A549 (cell line): ENCODE data around the gene RUNX2.

ENCODE experiments used
- NR3C1 ChIP-seq: fragments of >200 bp; sonication (Bioruptor Twin); formaldehyde crosslinking; IDR thresholded peaks from 3 replicates; pipeline ENCODE4 v1.6.1; 2017
- POLR2A ChIP-seq: IDR thresholded peaks from 2 replicates; pipeline ENCODE4 v1.6.1; 2012; ENCODE audit warnings: mild to moderate bottlenecking, low read length
- TF ChIP-seq, protein P1 (sequence below): fragments of >200 bp; sonication (Bioruptor Twin); formaldehyde crosslinking; IDR thresholded peaks from 3 replicates; pipeline ENCODE4 v1.5.1; 2016

- TF ChIP-seq POLR2A (no peak), NR3C1 (no peak)
- TF ChIP-seq, protein P1, sequence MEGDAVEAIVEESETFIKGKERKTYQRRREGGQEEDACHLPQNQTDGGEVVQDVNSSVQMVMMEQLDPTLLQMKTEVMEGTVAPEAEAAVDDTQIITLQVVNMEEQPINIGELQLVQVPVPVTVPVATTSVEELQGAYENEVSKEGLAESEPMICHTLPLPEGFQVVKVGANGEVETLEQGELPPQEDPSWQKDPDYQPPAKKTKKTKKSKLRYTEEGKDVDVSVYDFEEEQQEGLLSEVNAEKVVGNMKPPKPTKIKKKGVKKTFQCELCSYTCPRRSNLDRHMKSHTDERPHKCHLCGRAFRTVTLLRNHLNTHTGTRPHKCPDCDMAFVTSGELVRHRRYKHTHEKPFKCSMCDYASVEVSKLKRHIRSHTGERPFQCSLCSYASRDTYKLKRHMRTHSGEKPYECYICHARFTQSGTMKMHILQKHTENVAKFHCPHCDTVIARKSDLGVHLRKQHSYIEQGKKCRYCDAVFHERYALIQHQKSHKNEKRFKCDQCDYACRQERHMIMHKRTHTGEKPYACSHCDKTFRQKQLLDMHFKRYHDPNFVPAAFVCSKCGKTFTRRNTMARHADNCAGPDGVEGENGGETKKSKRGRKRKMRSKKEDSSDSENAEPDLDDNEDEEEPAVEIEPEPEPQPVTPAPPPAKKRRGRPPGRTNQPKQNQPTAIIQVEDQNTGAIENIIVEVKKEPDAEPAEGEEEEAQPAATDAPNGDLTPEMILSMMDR = no peak
Measured at GRCh38 chr6:45619211-45619760, 291.2 kb downstream of the RUNX2 start.
